PC-3 (cell line): Measurements from ENCODE around the gene BIRC7. TPM values are rescaled to one million over a fixed set of nuclear protein-coding genes. Genes with fewer than 3 reads are reported as not detected.
"Not testable (repeated sequence)": the region's sequence is repeated elsewhere in the genome, so short reads cannot be mapped to it uniquely, and the experiment has no call there.

Source experiments
- ATAC-seq: fragments of 200-7000 bp; cut with Tn5 transposase; 2 replicates; pipeline ENCODE4 v1.9.1; 2020; ENCODE audit warnings: mild to moderate bottlenecking, moderate library complexity
- BruUV-seq: library from RNA; stranded (reverse); fragments of 400-500 nt; replicated peaks from 2 replicates; lab custom pipeline; 2021; lab: Mats Ljungman, UMichigan
- CTCF ChIA-PET: fragments of 300-600 bp; sonication (Branson Sonifier 250); formaldehyde crosslinking; loops from one replicate; lab custom pipeline; 2022; ENCODE audit warnings: antibody characterized with exemption; lab: Charles Lee
- POLR2A ChIA-PET: fragments of 300-600 bp; sonication (Branson Sonifier 250); formaldehyde crosslinking; loops from one replicate; lab custom pipeline; 2022; ENCODE audit warnings: antibody characterized with exemption; ENCODE audit not compliant: unreplicated experiment; lab: Charles Lee
- DNase-seq: peaks from one replicate; pipeline ENCODE4 v3.0.0-alpha.2; 2015
- H2AFZ ChIP-seq: fragments of 300-600 bp; sonication (generic); 2 replicates; pipeline ENCODE4 v1.6.0; 2016; ENCODE audit warnings: antibody characterized with exemption, low read length
- H3F3A ChIP-seq: fragments of 300-600 bp; sonication (generic); one replicate; pipeline ENCODE4 v1.6.0; 2017; ENCODE audit warnings: antibody characterized with exemption, low read length, control low read depth, mild to moderate bottlenecking; ENCODE audit not compliant: unreplicated experiment
- H3K27ac ChIP-seq: fragments of 300-600 bp; sonication (generic); 2 replicates; pipeline ENCODE4 v1.5.1; 2016; ENCODE audit warnings: mild to moderate bottlenecking, low read length
- H3K27me3 ChIP-seq: fragments of 300-600 bp; sonication (generic); 2 replicates; pipeline ENCODE4 v1.6.1; 2016; ENCODE audit warnings: low read length, mixed read lengths
- H3K36me3 ChIP-seq: fragments of 300-600 bp; sonication (generic); 2 replicates; pipeline ENCODE4 v1.6.1; 2016; ENCODE audit warnings: low read depth, mixed run types, low read length, mixed read lengths
- H3K4me1 ChIP-seq: fragments of 300-600 bp; sonication (generic); 2 replicates; pipeline ENCODE4 v1.5.1; 2016; ENCODE audit warnings: low read length; ENCODE audit not compliant: insufficient read depth
- H3K4me2 ChIP-seq: fragments of 300-600 bp; sonication (generic); 2 replicates; pipeline ENCODE4 v1.6.0; 2016; ENCODE audit warnings: low read length
- H3K4me3 ChIP-seq: fragments of 300-600 bp; sonication (generic); 2 replicates; pipeline ENCODE4 v1.5.1; 2016; ENCODE audit warnings: mild to moderate bottlenecking, low read length, mixed read lengths
- H3K79me2 ChIP-seq: fragments of 300-600 bp; sonication (generic); 2 replicates; pipeline ENCODE4 v1.6.1; 2017; ENCODE audit warnings: low read length, mixed read lengths
- H3K9ac ChIP-seq: fragments of 300-600 bp; sonication (generic); 2 replicates; pipeline ENCODE4 v1.6.0; 2016; ENCODE audit warnings: mild to moderate bottlenecking, low read length
- H3K9me2 ChIP-seq: fragments of 300-600 bp; sonication (generic); replicated peaks from 2 replicates; pipeline ENCODE4 v1.6.1; 2016; ENCODE audit warnings: mixed run types, low read length, mixed read lengths
- H3K9me3 ChIP-seq: fragments of 300-600 bp; sonication (generic); 2 replicates; pipeline ENCODE4 v1.6.1; 2016; ENCODE audit warnings: low read length, mixed read lengths
- H4K20me1 ChIP-seq: fragments of 300-600 bp; sonication (generic); 2 replicates; pipeline ENCODE4 v1.6.1; 2016; ENCODE audit warnings: low read length, mixed read lengths
- EZH2 ChIP-seq: fragments of 300-600 bp; sonication (generic); IDR thresholded peaks from one replicate; pipeline ENCODE4 v1.6.1; 2017; ENCODE audit warnings: antibody characterized with exemption, mild to moderate bottlenecking, low read length; ENCODE audit not compliant: unreplicated experiment
- EZH2phosphoT487 ChIP-seq: fragments of 300-600 bp; sonication (generic); IDR thresholded peaks from 2 replicates; pipeline ENCODE4 v1.6.1; 2018; ENCODE audit warnings: mild to moderate bottlenecking, antibody characterized with exemption, low read length, borderline replicate concordance
- intact Hi-C: fragments of 100-400 bp; cut with micrococcal nuclease; formaldehyde crosslinking; loops from 2 replicates; pipeline ENCODE4 v1.9.0; 2023
- total RNA-seq: library from RNA; depleted of rRNA; stranded (reverse); fragments of >200 nt; gene quantifications from 2 replicates; pipeline ENCODE4 v1.2.3, GENCODE V29; 2014
- TF ChIP-seq, protein P1 (sequence below): fragments of 300-600 bp; sonication (generic); conservative IDR thresholded peaks from 2 replicates; pipeline ENCODE4 v1.5.1; 2017; ENCODE audit warnings: antibody characterized with exemption, low read depth, mild to moderate bottlenecking, low read length

BIRC7 gene
- total RNA-seq, 1 experiment from 2014 or later, result not detected

DNA sequence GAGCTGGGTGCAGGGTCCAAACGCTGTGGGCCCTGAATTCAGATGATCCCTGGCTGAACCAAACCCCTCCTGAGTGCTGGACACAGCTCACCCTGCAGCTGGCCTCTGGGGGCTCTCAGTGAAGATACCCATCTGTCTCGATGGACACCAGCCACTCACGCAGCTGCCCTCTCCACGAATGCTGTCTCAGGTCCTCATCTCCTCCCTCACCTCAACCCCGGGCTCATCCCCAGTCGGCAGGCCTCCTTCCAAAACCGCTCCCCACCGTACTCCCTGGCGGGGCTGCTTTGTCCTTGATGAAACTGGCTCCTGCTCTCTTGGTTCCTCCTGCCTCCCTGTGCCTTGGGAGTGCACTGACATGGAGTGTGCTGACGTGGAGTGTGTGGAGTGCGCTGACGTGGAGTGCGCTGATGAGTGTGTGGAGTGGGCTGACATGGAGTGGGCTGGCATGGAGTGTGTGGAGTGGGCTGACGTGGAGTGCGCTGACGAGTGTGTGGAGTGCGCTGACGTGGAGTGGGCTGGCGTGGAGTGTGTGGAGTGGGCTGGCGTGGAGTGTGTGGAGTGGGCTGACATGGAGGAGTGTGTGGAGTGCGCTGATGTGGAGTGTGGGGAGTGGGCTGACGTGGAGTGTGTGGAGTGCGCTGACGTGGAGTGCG, 15.7 kb upstream of the BIRC7 start:
- Histone ChIP-seq H3K4me1 (peaks cover 16% of the 10 kb centered on the region), H3F3A (no peaks in the 10 kb centered on the region), H3K9ac (no peak overlapping the region), H3K9me3 (no peaks in the 10 kb centered on the region), H4K20me1 (peaks cover 4% of the 10 kb centered on the region), H3K27me3 (no peaks in the 10 kb centered on the region), H3K4me2 (no peak overlapping the region), H2AFZ (no peak overlapping the region), H3K9me2 (no peaks in the 10 kb centered on the region), H3K27ac (no peak overlapping the region), H3K79me2 (peaks cover 8% of the 10 kb centered on the region), H3K4me3 (no peak overlapping the region), H3K36me3 (no peaks in the 10 kb centered on the region)
- intact Hi-C loops, result no loop called here
- DNase-seq, result no peak
- ChIA-PET CTCF (interaction anchor here (0.7 kb wide), 1 partner anchor 882 kb away, joined by 3 read pairs; no protein-coding TSS in a partner anchor), POLR2A (no interaction called here)
- ATAC-seq, result no peak
- BruUV-seq, result no TSS peak
- TF ChIP-seq, protein P1, sequence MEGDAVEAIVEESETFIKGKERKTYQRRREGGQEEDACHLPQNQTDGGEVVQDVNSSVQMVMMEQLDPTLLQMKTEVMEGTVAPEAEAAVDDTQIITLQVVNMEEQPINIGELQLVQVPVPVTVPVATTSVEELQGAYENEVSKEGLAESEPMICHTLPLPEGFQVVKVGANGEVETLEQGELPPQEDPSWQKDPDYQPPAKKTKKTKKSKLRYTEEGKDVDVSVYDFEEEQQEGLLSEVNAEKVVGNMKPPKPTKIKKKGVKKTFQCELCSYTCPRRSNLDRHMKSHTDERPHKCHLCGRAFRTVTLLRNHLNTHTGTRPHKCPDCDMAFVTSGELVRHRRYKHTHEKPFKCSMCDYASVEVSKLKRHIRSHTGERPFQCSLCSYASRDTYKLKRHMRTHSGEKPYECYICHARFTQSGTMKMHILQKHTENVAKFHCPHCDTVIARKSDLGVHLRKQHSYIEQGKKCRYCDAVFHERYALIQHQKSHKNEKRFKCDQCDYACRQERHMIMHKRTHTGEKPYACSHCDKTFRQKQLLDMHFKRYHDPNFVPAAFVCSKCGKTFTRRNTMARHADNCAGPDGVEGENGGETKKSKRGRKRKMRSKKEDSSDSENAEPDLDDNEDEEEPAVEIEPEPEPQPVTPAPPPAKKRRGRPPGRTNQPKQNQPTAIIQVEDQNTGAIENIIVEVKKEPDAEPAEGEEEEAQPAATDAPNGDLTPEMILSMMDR, result no peak
- TF ChIP-seq EZH2, result no peak
- TF ChIP-seq EZH2phosphoT487, result no peak

DNA sequence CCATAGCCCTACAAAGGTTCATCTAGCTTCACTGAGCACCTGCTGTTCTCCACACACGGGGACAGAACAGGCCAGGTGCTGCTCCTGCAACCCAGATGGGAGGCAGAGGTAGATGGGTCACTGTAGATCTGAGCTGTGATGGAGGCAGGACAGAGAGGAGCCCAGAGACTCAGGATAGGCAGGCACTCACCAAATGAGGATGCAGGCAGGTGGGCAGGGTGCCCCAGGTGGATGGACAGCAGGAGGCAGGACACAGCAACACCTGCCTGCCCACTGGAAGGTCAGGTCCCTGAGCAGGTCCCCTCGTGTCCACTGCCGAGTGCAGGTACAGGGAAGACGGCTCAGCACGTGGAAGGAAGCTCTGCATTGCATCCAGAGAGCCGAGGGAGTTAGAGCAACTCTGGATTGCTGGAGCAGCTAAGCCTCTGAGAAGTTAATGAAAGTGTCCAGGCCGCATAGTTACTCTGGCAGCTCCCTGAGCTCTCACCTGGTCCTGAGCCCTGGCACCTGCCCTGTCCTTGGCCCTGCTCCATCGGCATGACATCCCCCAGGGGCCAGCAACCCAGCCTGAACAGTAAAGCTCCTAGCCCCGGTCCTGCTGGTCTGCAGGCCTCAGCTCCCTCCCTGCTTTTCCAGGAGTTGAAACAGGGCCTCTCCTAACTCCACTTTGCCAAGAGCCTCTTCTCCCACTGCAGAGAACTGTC, 14.9 kb upstream of the BIRC7 start:
- ChIA-PET CTCF (interaction anchor here (0.6 kb wide), 1 partner anchor 36 kb away, joined by 3 read pairs; no protein-coding TSS in a partner anchor), POLR2A (no interaction called here)
- H3K79me2 ChIP-seq, result no peaks in the 10 kb centered on the region
- H3K4me2 ChIP-seq, result no peak overlapping the region
- no peaks in the 10 kb centered on the region for H3K9me3 ChIP-seq
- no peak for TF ChIP-seq EZH2
- TF ChIP-seq, protein P1, result no peak
- TF ChIP-seq EZH2phosphoT487, result no peak
- peaks cover 17% of the 10 kb centered on the region for H3K4me1 ChIP-seq
- no peak overlapping the region for H2AFZ ChIP-seq
- no peaks in the 10 kb centered on the region for H3F3A ChIP-seq
- no peaks in the 10 kb centered on the region for H3K36me3 ChIP-seq
- no peak overlapping the region for H3K27ac ChIP-seq
- H3K27me3 ChIP-seq, result no peaks in the 10 kb centered on the region
- no peaks in the 10 kb centered on the region for H4K20me1 ChIP-seq
- no peak overlapping the region for H3K9ac ChIP-seq
- no peaks in the 10 kb centered on the region for H3K9me2 ChIP-seq
- intact Hi-C loops, result no loop called here
- ATAC-seq (no peak), DNase-seq (no peak)
- H3K4me3 ChIP-seq, result no peak overlapping the region
- BruUV-seq, result no TSS peak

DNA sequence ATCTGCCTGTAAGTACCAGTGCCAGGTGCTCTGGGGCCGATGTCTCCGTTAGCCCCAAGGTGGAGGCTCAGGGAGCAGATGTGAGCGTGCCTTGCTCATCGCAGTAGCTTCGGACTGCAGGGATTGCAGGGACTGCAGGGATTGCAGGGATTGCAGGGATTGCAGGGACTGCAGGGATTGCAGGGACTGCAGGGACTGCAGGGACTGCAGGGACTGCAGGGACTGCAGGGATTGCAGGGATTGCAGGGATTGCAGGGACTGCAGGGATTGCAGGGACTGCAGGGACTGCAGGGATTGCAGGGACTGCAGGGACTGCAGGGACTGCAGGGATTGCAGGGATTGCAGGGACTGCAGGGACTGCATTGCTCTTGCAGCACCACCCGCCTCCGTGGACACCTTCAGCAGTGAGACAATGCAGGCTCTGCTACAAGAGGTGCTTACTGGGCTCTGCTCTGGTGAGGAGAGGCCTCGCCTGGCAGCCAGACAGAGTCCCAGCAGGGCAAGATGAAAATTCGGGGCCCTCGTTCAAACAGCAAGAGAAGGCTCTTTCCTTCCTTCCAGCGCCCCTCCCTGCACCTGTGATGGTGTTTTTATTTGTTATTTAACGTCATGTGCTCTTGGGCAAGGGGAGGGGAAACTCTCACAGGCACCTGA, 14.2 kb upstream of the BIRC7 start:
- peaks cover 14% of the 10 kb centered on the region for H3K4me1 ChIP-seq
- H2AFZ ChIP-seq, DNase-seq, H3F3A ChIP-seq, H3K9me3 ChIP-seq, H3K4me3 ChIP-seq, H3K79me2 ChIP-seq, H3K9ac ChIP-seq, ATAC-seq, H3K27me3 ChIP-seq, POLR2A ChIA-PET, H3K4me2 ChIP-seq, H4K20me1 ChIP-seq, H3K27ac ChIP-seq, H3K9me2 ChIP-seq, intact Hi-C loops, BruUV-seq, CTCF ChIA-PET, H3K36me3 ChIP-seq: not testable (repeated sequence)
